ENCODE data around the gene SOX13.

DNA sequence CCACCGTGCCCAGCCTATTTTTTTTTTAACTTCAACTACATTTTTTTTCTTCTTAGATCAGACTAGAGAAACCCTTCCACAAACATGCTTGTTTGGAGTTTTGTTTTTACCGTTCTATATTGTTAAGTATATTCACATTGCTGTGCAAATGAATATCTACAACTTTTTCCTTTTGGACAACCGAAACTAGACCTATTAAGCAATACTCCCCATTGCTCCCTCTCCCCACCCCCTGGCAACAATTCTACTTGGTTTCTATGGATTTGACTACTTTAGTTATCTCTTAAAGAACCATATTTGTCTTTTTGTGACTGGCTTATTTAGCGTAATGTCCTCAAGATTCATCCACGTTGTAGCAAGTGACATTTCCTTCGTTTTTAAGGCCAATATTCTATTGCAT is 59.8 kb downstream of the SOX13 start:
- no peak for TF ChIP-seq POLR2AphosphoS5 (IDR thresholded peaks at IDR 0.05; ENCODE audit: low read depth, low read length)
- TF ChIP-seq, protein P1, sequence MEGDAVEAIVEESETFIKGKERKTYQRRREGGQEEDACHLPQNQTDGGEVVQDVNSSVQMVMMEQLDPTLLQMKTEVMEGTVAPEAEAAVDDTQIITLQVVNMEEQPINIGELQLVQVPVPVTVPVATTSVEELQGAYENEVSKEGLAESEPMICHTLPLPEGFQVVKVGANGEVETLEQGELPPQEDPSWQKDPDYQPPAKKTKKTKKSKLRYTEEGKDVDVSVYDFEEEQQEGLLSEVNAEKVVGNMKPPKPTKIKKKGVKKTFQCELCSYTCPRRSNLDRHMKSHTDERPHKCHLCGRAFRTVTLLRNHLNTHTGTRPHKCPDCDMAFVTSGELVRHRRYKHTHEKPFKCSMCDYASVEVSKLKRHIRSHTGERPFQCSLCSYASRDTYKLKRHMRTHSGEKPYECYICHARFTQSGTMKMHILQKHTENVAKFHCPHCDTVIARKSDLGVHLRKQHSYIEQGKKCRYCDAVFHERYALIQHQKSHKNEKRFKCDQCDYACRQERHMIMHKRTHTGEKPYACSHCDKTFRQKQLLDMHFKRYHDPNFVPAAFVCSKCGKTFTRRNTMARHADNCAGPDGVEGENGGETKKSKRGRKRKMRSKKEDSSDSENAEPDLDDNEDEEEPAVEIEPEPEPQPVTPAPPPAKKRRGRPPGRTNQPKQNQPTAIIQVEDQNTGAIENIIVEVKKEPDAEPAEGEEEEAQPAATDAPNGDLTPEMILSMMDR (IDR thresholded peaks at IDR 0.05): no peak
- TF ChIP-seq, protein P2, sequence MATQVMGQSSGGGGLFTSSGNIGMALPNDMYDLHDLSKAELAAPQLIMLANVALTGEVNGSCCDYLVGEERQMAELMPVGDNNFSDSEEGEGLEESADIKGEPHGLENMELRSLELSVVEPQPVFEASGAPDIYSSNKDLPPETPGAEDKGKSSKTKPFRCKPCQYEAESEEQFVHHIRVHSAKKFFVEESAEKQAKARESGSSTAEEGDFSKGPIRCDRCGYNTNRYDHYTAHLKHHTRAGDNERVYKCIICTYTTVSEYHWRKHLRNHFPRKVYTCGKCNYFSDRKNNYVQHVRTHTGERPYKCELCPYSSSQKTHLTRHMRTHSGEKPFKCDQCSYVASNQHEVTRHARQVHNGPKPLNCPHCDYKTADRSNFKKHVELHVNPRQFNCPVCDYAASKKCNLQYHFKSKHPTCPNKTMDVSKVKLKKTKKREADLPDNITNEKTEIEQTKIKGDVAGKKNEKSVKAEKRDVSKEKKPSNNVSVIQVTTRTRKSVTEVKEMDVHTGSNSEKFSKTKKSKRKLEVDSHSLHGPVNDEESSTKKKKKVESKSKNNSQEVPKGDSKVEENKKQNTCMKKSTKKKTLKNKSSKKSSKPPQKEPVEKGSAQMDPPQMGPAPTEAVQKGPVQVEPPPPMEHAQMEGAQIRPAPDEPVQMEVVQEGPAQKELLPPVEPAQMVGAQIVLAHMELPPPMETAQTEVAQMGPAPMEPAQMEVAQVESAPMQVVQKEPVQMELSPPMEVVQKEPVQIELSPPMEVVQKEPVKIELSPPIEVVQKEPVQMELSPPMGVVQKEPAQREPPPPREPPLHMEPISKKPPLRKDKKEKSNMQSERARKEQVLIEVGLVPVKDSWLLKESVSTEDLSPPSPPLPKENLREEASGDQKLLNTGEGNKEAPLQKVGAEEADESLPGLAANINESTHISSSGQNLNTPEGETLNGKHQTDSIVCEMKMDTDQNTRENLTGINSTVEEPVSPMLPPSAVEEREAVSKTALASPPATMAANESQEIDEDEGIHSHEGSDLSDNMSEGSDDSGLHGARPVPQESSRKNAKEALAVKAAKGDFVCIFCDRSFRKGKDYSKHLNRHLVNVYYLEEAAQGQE (IDR thresholded peaks at IDR 0.05; ENCODE audit: insufficient read depth in 1 of 2, low read depth in 2 of 2, low read length in 1 of 2): no peak
- TF ChIP-seq SIN3A (IDR thresholded peaks at IDR 0.05; ENCODE audit: borderline replicate concordance, insufficient read depth, low read depth, low read length): no peak

Measured in Panc1 (cell line).